HCT116 (cell line): ENCODE measurements around the gene AGL.

Experiments
- CBX3 ChIP-seq: IDR thresholded peaks from 2 replicates; pipeline ENCODE4 v1.6.1; 2012; ENCODE audit warnings: low read depth
- CEBPB ChIP-seq: IDR thresholded peaks from 2 replicates; pipeline ENCODE4 v1.6.1; 2012; ENCODE audit warnings: low read depth
- EZH2phosphoT487 ChIP-seq: fragments of 200-600 bp; IDR thresholded peaks from 2 replicates; pipeline ENCODE4 v1.6.1; 2018; ENCODE audit warnings: antibody characterized with exemption, borderline replicate concordance
- FOSL1 ChIP-seq: IDR thresholded peaks from 2 replicates; pipeline ENCODE4 v1.6.1; 2012; ENCODE audit warnings: low read depth
- POLR2A ChIP-seq: IDR thresholded peaks from 2 replicates; pipeline ENCODE4 v1.7.0; 2011; ENCODE audit warnings: borderline replicate concordance; ENCODE audit not compliant: insufficient read depth, insufficient read length; ENCODE audit errors: extremely low read depth
- RAD21 ChIP-seq: IDR thresholded peaks from 2 replicates; pipeline ENCODE4 v1.6.1; 2012; ENCODE audit warnings: low read depth, mild to moderate bottlenecking
- TCF7L2 ChIP-seq: IDR thresholded peaks from 2 replicates; pipeline ENCODE4 v1.7.0; 2011; ENCODE audit warnings: borderline replicate concordance, inconsistent platforms; ENCODE audit not compliant: insufficient read depth, insufficient read length; ENCODE audit errors: extremely low read depth
- ZNF274 ChIP-seq: fragments of 200-500 bp; sonication (Bioruptor generic); IDR thresholded peaks from 2 replicates; pipeline ENCODE4 v1.6.1; 2014; ENCODE audit warnings: mild to moderate bottlenecking, low read depth, low read length, inconsistent platforms
- TF ChIP-seq, protein P1 (sequence below), 3 experiments: fragments of 200-600 bp in 1 of 3; sonication (generic) in 1 of 3; IDR thresholded peaks in 2 of 3; conservative IDR thresholded peaks in 1 of 3; 2 replicates each; pipeline ENCODE4 v1.5.1; 2012 to 2017; ENCODE audit warnings: low read depth in 2 of 3, low read length in 2 of 3, antibody characterized with exemption in 1 of 3, borderline replicate concordance in 1 of 3, control low read depth in 1 of 3, mild to moderate bottlenecking in 1 of 3, mixed read lengths in 1 of 3, mixed run types in 1 of 3, moderate library complexity in 1 of 3; ENCODE audit not compliant: insufficient read depth in 1 of 3

- TF ChIP-seq POLR2A: no peak
- TF ChIP-seq TCF7L2: no peak
- no peak for TF ChIP-seq CEBPB
- TF ChIP-seq, protein P1, sequence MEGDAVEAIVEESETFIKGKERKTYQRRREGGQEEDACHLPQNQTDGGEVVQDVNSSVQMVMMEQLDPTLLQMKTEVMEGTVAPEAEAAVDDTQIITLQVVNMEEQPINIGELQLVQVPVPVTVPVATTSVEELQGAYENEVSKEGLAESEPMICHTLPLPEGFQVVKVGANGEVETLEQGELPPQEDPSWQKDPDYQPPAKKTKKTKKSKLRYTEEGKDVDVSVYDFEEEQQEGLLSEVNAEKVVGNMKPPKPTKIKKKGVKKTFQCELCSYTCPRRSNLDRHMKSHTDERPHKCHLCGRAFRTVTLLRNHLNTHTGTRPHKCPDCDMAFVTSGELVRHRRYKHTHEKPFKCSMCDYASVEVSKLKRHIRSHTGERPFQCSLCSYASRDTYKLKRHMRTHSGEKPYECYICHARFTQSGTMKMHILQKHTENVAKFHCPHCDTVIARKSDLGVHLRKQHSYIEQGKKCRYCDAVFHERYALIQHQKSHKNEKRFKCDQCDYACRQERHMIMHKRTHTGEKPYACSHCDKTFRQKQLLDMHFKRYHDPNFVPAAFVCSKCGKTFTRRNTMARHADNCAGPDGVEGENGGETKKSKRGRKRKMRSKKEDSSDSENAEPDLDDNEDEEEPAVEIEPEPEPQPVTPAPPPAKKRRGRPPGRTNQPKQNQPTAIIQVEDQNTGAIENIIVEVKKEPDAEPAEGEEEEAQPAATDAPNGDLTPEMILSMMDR (IDR thresholded peaks at IDR 0.05 in 2 of 3, conservative IDR thresholded peaks at IDR 0.05 in 1 of 3; ENCODE audit: borderline replicate concordance in 1 of 3, insufficient read depth in 1 of 3, low read depth in 2 of 3, low read length in 2 of 3): no peak
- TF ChIP-seq RAD21: no peak
- no peak for TF ChIP-seq CBX3
- no peak for TF ChIP-seq EZH2phosphoT487
- no peak for TF ChIP-seq FOSL1
- TF ChIP-seq ZNF274: no peak
Measured at GRCh38 chr1:99858881-99859280, 8.7 kb downstream of the AGL start.
